Gastroesophageal sphincter (tissue), 4 donors: ENCODE data around the gene FGF18. TPM values are rescaled to one million over a fixed set of nuclear protein-coding genes. Genes with fewer than 3 reads are reported as not detected.

Experiments
- ATAC-seq: fragments of 150-250 bp; one replicate; pipeline ENCODE4 v1.9.1; 2016; ENCODE audit warnings: mild to moderate bottlenecking, moderate library complexity
- H3K27ac ChIP-seq, 4 donors: fragments of 200-600 bp; sonication (generic) in 3 of 4; 1 replicate in 3 of 4; 2 replicates in 1 of 4; pipeline ENCODE4 v1.5.1; 2016 to 2019
- H3K27me3 ChIP-seq: fragments of 200-600 bp; sonication (generic); one replicate; pipeline ENCODE4 v1.5.1; 2019
- H3K36me3 ChIP-seq, 2 donors: fragments of 200-600 bp; sonication (generic); one replicate each; pipeline ENCODE4 v1.5.1; 2019; ENCODE audit warnings: control low read depth in 1 of 2
- H3K4me1 ChIP-seq, 3 donors: fragments of 200-600 bp; sonication (generic); 1 replicate in 2 of 3; 2 replicates in 1 of 3; pipeline ENCODE4 v1.5.1; 2016 to 2019; ENCODE audit warnings: control low read depth in 2 of 3
- H3K4me3 ChIP-seq, 2 donors: fragments of 200-600 bp; sonication (generic); one replicate each; pipeline ENCODE4 v1.5.1; 2019; ENCODE audit warnings: mild to moderate bottlenecking in 1 of 2, moderate library complexity in 1 of 2
- H3K9me3 ChIP-seq, 3 donors: fragments of 200-600 bp; sonication (generic); one replicate each; pipeline ENCODE4 v1.5.1; 2017 to 2019; ENCODE audit warnings: control low read depth in 2 of 3
- EP300 ChIP-seq: sonication (generic); formaldehyde crosslinking; IDR thresholded peaks from one replicate; pipeline ENCODE4 v1.6.1; 2017; ENCODE audit warnings: antibody characterized with exemption, mild to moderate bottlenecking
- POLR2A ChIP-seq, 2 donors: fragments of 450-650 bp; IDR thresholded peaks; one replicate each; pipeline ENCODE4 v1.6.1; 2017; ENCODE audit warnings: antibody characterized with exemption in 2 of 2, mild to moderate bottlenecking in 2 of 2, moderate library complexity in 1 of 2
- POLR2AphosphoS5 ChIP-seq: sonication (generic); formaldehyde crosslinking; IDR thresholded peaks from one replicate; pipeline ENCODE4 v1.6.1; 2017; ENCODE audit warnings: antibody characterized with exemption
- WGBS, 2 donors: methylation state at CpG; one replicate each; pipeline ENCODE4 v1.1.5; 2018; ENCODE audit warnings: low coverage in 1 of 2; 5-methylcytosine and 5-hydroxymethylcytosine counted together
- total RNA-seq, 4 donors: library from RNA; depleted of rRNA; stranded (reverse); fragments of >200 nt; gene quantifications; one replicate each; pipeline ENCODE4 v1.1.0, GENCODE V29; 2016
- TF ChIP-seq, protein P1 (sequence below), 4 experiments: fragments of 200-600 bp in 2 of 4; fragments of 450-650 bp in 2 of 4; sonication (generic) in 1 of 4; IDR thresholded peaks; one replicate each; pipeline ENCODE4 v1.5.1; 2017 to 2019; ENCODE audit warnings: antibody characterized with exemption in 4 of 4, mild to moderate bottlenecking in 2 of 4, moderate library complexity in 2 of 4

FGF18 gene
- total RNA-seq, 4 donors from 2014 or later: 1.8 to 2.1 TPM; not detected in 2

GRCh38 chr5:171426266-171426665 is 6.8 kb downstream of the FGF18 start:
- Histone ChIP-seq H3K36me3 (no peaks in the 10 kb centered on the region), H3K4me1 (peaks cover 0 to 2% (median 2%) of the 10 kb centered on the region in 3 donors), H3K4me3 (no peak overlapping the region), H3K27ac (no peak overlapping the region), H3K27me3 (no peaks in the 10 kb centered on the region), H3K9me3 (no peaks in the 10 kb centered on the region)
- no peak for ATAC-seq
- 71% methylated on average over 3 of the region's 4 CpGs; no CpG with 5 or more reads in 1 of the 2 donors for WGBS, 2 donors
- TF ChIP-seq, protein P1, sequence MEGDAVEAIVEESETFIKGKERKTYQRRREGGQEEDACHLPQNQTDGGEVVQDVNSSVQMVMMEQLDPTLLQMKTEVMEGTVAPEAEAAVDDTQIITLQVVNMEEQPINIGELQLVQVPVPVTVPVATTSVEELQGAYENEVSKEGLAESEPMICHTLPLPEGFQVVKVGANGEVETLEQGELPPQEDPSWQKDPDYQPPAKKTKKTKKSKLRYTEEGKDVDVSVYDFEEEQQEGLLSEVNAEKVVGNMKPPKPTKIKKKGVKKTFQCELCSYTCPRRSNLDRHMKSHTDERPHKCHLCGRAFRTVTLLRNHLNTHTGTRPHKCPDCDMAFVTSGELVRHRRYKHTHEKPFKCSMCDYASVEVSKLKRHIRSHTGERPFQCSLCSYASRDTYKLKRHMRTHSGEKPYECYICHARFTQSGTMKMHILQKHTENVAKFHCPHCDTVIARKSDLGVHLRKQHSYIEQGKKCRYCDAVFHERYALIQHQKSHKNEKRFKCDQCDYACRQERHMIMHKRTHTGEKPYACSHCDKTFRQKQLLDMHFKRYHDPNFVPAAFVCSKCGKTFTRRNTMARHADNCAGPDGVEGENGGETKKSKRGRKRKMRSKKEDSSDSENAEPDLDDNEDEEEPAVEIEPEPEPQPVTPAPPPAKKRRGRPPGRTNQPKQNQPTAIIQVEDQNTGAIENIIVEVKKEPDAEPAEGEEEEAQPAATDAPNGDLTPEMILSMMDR (IDR thresholded peaks at IDR 0.05): no peak
- TF ChIP-seq POLR2AphosphoS5: no peak

DNA sequence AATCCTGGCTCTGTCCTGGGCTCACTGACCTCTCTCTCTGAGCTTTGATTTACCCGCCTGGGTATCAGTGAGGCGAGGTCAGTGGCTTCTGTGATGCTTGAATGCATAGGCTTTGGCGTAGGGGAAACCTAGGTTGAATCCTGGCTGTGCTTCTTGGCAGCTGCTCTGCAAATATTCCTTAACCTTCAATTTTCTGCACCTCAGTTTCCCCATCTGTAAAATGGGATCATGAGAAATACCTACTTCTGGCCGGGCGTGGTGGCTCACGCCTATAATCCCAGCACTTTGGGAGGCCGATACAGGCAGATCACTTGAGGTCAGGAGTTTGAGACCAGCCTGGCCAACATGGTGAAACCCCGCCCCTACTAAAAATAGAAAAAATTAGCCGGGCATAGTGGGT is 7.2 kb downstream of the FGF18 start:
- Histone ChIP-seq H3K9me3 (no peaks in the 10 kb centered on the region), H3K27me3 (no peaks in the 10 kb centered on the region), H3K27ac (no peak overlapping the region), H3K36me3 (no peaks in the 10 kb centered on the region), H3K4me3 (no peak overlapping the region), H3K4me1 (no peaks in the 10 kb centered on the region)
- ATAC-seq: no peak
- 100% methylated on average over 4 of the region's 9 CpGs; no CpG with 5 or more reads in 1 of the 2 donors for WGBS, 2 donors
- TF ChIP-seq EP300 (no peak), POLR2A (IDR thresholded peaks at IDR 0.05) (no peak), POLR2AphosphoS5 (no peak)
- TF ChIP-seq, protein P1 (IDR thresholded peaks at IDR 0.05): no peak

GRCh38 chr5:171427318-171428167 is 8.1 kb downstream of the FGF18 start:
- H3K27me3 ChIP-seq: no peaks in the 10 kb centered on the region
- no peaks in the 10 kb centered on the region for H3K36me3 ChIP-seq
- no peak for ATAC-seq
- H3K4me3 ChIP-seq: no peak overlapping the region
- TF ChIP-seq, protein P1 (IDR thresholded peaks at IDR 0.05): no peak
- TF ChIP-seq EP300: no peak
- no peak for TF ChIP-seq POLR2AphosphoS5
- TF ChIP-seq POLR2A (IDR thresholded peaks at IDR 0.05): no peak
- 93 to 94% methylated on average over 3 to 9 of the region's 20 CpGs for WGBS, 2 donors
- no peaks in the 10 kb centered on the region for H3K9me3 ChIP-seq
- no peak overlapping the region for H3K27ac ChIP-seq
- H3K4me1 ChIP-seq: no peaks in the 10 kb centered on the region

DNA sequence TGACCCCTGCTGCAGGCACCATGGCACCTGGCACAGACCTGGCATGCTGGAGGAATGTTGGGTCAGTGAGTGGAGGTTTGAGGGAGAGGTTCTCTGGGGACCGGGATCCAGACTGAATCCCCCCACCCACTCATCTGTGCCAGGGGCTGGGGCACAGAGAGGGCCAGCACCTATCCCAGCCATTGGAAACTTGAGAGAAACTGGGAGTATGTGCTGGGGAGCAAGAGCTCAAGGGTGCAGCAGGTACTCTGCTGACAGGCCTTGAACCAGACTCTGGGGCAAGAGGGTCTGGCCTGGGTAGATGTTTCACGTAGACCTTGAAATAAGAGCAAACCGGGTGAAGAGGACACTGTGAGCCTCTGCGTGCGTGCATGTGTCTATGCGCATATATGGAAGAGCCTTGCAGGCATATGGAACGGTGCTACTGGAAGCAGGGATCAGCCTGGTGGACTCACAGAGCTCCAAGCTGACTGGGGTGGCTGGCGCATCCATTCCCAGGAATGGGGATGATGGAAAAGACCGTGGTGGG is 8.8 kb downstream of the FGF18 start:
- ATAC-seq: no peak
- Histone ChIP-seq H3K36me3 (no peaks in the 10 kb centered on the region), H3K27ac (no peak overlapping the region), H3K4me3 (no peak overlapping the region), H3K27me3 (no peaks in the 10 kb centered on the region), H3K4me1 (no peaks in the 10 kb centered on the region), H3K9me3 (no peaks in the 10 kb centered on the region)
- 97 to 100% methylated on average over 3 to 8 of the region's 9 CpGs for WGBS, 2 donors
- TF ChIP-seq POLR2AphosphoS5 (no peak), POLR2A (IDR thresholded peaks at IDR 0.05) (no peak), EP300 (no peak)
- TF ChIP-seq, protein P1 (IDR thresholded peaks at IDR 0.05): no peak
